HepG2 (cell line): ENCODE measurements around the gene UEVLD. TPM values are rescaled to one million over a fixed set of nuclear protein-coding genes. Genes with fewer than 3 reads are reported as not detected.

ENCODE experiments used
- ARNT ChIP-seq: fragments of 450-650 bp; IDR thresholded peaks from 2 replicates; pipeline ENCODE4 v1.6.1; 2017
- ARNT2 ChIP-seq: sonication (generic); formaldehyde crosslinking; IDR thresholded peaks from 2 replicates; pipeline ENCODE4 v1.8.0; 2022; ENCODE audit warnings: mild to moderate bottlenecking, low read depth, missing genetic modification reagents, moderate library complexity
- FOSL1 ChIP-seq: sonication (generic); formaldehyde crosslinking; IDR thresholded peaks from 2 replicates; pipeline ENCODE4 v1.9.0; 2021; ENCODE audit warnings: missing genetic modification reagents, borderline replicate concordance
- HNRNPK ChIP-seq: fragments of 200-400 bp; formaldehyde crosslinking; IDR thresholded peaks from 2 replicates; pipeline ENCODE4 v1.6.1; 2018; ENCODE audit warnings: low read length, low read depth, moderate library complexity, mild to moderate bottlenecking; ENCODE audit not compliant: poor library complexity, severe bottlenecking
- KLF13 ChIP-seq: sonication (generic); formaldehyde crosslinking; IDR thresholded peaks from 2 replicates; pipeline ENCODE4 v1.4.0; 2020; ENCODE audit warnings: mild to moderate bottlenecking, missing genetic modification reagents
- SRSF9 ChIP-seq: fragments of 200-400 bp; formaldehyde crosslinking; IDR thresholded peaks from 2 replicates; pipeline ENCODE4 v1.6.1; 2018; ENCODE audit warnings: borderline replicate concordance, mild to moderate bottlenecking, low read depth, low read length; ENCODE audit not compliant: insufficient read depth, poor library complexity, severe bottlenecking
- U2AF2 ChIP-seq: fragments of 200-400 bp; formaldehyde crosslinking; IDR thresholded peaks from 2 replicates; pipeline ENCODE4 v1.6.1; 2017; ENCODE audit warnings: low read depth, mild to moderate bottlenecking, low read length
- ZNF292 ChIP-seq: sonication (generic); formaldehyde crosslinking; IDR thresholded peaks from 2 replicates; pipeline ENCODE4 v1.8.1; 2022; ENCODE audit warnings: mild to moderate bottlenecking, low read depth, missing genetic modification reagents, borderline replicate concordance
- ZNF326 ChIP-seq: sonication (generic); formaldehyde crosslinking; IDR thresholded peaks from 2 replicates; pipeline ENCODE4 v1.4.0; 2020; ENCODE audit warnings: missing genetic modification reagents, borderline replicate concordance
- ZNF589 ChIP-seq: sonication (generic); formaldehyde crosslinking; conservative IDR thresholded peaks from 2 replicates; pipeline ENCODE4 v1.8.0; 2022; ENCODE audit warnings: mild to moderate bottlenecking, moderate library complexity, missing genetic modification reagents
- ZNF674 ChIP-seq: sonication (generic); formaldehyde crosslinking; IDR thresholded peaks from 2 replicates; pipeline ENCODE4 v1.5.0; 2020; ENCODE audit warnings: low read depth, mild to moderate bottlenecking, missing genetic modification reagents
- ZNF891 ChIP-seq: sonication (generic); formaldehyde crosslinking; IDR thresholded peaks from 2 replicates; pipeline ENCODE4 v1.5.0; 2020; ENCODE audit warnings: mild to moderate bottlenecking, missing genetic modification reagents
- polyA plus RNA-seq, 8 experiments: library from polyadenylated mRNA; depleted of rRNA in 3 of 8; stranded (reverse) in 7 of 8; unstranded in 1 of 8; fragments of >200 nt; fragmentation: Illumina TruSeq in 4 of 8; extraction: Trizol in 4 of 8; gene quantifications; 2 replicates each; pipeline versions ENCODE4 v1.2.1 to v1.2.3, GENCODE V29; 2011 to 2016; ENCODE audit warnings: low read depth in 4 of 8, missing spikeins in 1 of 8, mixed read lengths in 1 of 8; ENCODE audit not compliant: insufficient read depth in 1 of 8
- total RNA-seq, 5 experiments: library from RNA; depleted of rRNA; stranded (reverse); fragments of >200 nt; fragmentation: Illumina TruSeq; extraction: Trizol; gene quantifications; 2 replicates each; pipeline ENCODE4 v1.2.3, GENCODE V29; 2016; ENCODE audit warnings: low read depth in 1 of 5
- TF ChIP-seq, protein P1 (sequence below): sonication (generic); formaldehyde crosslinking; IDR thresholded peaks from 2 replicates; pipeline ENCODE4 v1.5.0; 2020; ENCODE audit warnings: mild to moderate bottlenecking, missing genetic modification reagents
- TF ChIP-seq, protein P2 (sequence below): sonication (generic); formaldehyde crosslinking; IDR thresholded peaks from 2 replicates; pipeline ENCODE4 v1.8.1; 2022; ENCODE audit warnings: mild to moderate bottlenecking, missing genetic modification reagents
- TF ChIP-seq, protein P3 (sequence below): sonication (generic); formaldehyde crosslinking; IDR thresholded peaks from 2 replicates; pipeline ENCODE4 v1.5.1; 2020; ENCODE audit warnings: missing genetic modification reagents, mild to moderate bottlenecking, borderline replicate concordance
- TF ChIP-seq, protein P4 (sequence below): sonication (generic); formaldehyde crosslinking; conservative IDR thresholded peaks from 2 replicates; pipeline ENCODE4 v1.8.0; 2022; ENCODE audit warnings: mild to moderate bottlenecking, moderate library complexity, missing genetic modification reagents
- TF ChIP-seq, protein P5 (sequence below): sonication (generic); formaldehyde crosslinking; IDR thresholded peaks from 2 replicates; pipeline ENCODE4 v1.8.1; 2023; ENCODE audit warnings: mild to moderate bottlenecking, moderate library complexity, missing genetic modification reagents

UEVLD gene
- total and polyA plus RNA-seq, 2 of the 13 experiments (the other 11 are each of a cell fraction or from before 2014, with no cell fraction given), result 5.7 to 13.7 TPM

DNA sequence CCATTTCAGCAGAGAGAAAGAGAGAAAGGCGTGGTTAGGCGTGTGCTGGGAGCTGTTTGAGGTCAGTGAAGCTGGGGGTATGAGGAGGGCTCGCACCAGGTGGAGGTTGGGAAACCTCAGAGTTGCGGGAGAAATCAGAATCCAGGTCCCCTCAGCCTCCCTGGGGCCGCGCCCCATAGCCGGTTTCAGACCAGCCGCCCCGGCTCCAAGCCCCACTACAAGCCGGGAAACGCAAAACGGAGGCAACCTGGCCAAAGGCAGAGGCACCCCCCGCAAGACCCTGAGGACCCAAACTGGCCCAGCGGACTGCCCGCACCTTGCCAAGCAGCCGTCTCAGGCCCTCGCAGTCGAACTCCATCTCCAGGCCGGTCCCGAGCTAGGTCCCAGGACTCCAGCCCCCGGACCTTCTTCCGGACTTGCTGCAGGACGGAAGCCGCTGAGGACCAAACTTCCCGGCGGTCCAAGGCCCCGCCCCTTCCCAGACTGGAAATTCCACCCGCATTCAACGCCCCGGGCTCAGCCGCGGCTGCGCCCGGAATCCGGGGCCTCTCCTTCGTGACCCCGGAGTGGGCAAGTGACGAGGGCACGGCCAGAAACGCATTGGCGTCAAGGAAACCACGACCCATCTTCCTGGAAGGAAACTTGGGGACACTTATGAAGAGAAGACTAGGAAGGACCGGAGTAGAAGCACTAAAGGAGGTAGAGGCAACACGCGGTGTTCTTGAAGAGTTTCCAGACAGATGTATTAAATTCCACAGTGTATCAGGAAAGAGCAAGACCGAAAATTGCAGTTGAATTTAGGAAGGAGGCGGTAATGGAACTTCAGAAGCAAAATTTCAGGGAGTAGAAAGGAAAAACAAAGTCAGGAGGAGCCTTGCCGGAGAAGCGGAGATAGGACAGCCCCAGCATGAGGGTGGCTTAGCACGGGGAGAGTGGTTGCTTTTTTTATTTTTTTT, at the start of gene UEVLD (continued):
- TF ChIP-seq, protein P1, sequence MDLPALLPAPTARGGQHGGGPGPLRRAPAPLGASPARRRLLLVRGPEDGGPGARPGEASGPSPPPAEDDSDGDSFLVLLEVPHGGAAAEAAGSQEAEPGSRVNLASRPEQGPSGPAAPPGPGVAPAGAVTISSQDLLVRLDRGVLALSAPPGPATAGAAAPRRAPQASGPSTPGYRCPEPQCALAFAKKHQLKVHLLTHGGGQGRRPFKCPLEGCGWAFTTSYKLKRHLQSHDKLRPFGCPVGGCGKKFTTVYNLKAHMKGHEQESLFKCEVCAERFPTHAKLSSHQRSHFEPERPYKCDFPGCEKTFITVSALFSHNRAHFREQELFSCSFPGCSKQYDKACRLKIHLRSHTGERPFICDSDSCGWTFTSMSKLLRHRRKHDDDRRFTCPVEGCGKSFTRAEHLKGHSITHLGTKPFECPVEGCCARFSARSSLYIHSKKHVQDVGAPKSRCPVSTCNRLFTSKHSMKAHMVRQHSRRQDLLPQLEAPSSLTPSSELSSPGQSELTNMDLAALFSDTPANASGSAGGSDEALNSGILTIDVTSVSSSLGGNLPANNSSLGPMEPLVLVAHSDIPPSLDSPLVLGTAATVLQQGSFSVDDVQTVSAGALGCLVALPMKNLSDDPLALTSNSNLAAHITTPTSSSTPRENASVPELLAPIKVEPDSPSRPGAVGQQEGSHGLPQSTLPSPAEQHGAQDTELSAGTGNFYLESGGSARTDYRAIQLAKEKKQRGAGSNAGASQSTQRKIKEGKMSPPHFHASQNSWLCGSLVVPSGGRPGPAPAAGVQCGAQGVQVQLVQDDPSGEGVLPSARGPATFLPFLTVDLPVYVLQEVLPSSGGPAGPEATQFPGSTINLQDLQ (CRISPR knock-in tag), result 0 out of 2 replicates have a peak, but pooled peaks have one; percentile 39
- TF ChIP-seq ZNF891 (CRISPR knock-in tag) (peak; percentile 62), ZNF674 (CRISPR knock-in tag) (no peak), ZNF292 (CRISPR knock-in tag) (no peak), HNRNPK (no peak), ZNF326 (CRISPR knock-in tag) (no peak), U2AF2 (0 out of 2 replicates have a peak, but pooled peaks have one; percentile 66), ZNF589 (no peak), ARNT2 (no peak; the same call in 1 of the 2 replicates), KLF13 (CRISPR knock-in tag) (no peak), SRSF9 (no peak), ARNT (no peak), FOSL1 (no peak)
- TF ChIP-seq, protein P2, sequence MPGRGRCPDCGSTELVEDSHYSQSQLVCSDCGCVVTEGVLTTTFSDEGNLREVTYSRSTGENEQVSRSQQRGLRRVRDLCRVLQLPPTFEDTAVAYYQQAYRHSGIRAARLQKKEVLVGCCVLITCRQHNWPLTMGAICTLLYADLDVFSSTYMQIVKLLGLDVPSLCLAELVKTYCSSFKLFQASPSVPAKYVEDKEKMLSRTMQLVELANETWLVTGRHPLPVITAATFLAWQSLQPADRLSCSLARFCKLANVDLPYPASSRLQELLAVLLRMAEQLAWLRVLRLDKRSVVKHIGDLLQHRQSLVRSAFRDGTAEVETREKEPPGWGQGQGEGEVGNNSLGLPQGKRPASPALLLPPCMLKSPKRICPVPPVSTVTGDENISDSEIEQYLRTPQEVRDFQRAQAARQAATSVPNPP (CRISPR knock-in tag), result no peak
- TF ChIP-seq, protein P3, sequence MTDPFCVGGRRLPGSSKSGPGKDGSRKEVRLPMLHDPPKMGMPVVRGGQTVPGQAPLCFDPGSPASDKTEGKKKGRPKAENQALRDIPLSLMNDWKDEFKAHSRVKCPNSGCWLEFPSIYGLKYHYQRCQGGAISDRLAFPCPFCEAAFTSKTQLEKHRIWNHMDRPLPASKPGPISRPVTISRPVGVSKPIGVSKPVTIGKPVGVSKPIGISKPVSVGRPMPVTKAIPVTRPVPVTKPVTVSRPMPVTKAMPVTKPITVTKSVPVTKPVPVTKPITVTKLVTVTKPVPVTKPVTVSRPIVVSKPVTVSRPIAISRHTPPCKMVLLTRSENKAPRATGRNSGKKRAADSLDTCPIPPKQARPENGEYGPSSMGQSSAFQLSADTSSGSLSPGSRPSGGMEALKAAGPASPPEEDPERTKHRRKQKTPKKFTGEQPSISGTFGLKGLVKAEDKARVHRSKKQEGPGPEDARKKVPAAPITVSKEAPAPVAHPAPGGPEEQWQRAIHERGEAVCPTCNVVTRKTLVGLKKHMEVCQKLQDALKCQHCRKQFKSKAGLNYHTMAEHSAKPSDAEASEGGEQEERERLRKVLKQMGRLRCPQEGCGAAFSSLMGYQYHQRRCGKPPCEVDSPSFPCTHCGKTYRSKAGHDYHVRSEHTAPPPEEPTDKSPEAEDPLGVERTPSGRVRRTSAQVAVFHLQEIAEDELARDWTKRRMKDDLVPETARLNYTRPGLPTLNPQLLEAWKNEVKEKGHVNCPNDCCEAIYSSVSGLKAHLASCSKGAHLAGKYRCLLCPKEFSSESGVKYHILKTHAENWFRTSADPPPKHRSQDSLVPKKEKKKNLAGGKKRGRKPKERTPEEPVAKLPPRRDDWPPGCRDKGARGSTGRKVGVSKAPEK (CRISPR knock-in tag), result no peak
- TF ChIP-seq, protein P4, sequence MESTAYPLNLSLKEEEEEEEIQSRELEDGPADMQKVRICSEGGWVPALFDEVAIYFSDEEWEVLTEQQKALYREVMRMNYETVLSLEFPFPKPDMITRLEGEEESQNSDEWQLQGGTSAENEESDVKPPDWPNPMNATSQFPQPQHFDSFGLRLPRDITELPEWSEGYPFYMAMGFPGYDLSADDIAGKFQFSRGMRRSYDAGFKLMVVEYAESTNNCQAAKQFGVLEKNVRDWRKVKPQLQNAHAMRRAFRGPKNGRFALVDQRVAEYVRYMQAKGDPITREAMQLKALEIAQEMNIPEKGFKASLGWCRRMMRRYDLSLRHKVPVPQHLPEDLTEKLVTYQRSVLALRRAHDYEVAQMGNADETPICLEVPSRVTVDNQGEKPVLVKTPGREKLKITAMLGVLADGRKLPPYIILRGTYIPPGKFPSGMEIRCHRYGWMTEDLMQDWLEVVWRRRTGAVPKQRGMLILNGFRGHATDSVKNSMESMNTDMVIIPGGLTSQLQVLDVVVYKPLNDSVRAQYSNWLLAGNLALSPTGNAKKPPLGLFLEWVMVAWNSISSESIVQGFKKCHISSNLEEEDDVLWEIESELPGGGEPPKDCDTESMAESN (CRISPR knock-in tag), result peak; percentile 60; the same call in 1 of the 2 replicates
- TF ChIP-seq, protein P5, sequence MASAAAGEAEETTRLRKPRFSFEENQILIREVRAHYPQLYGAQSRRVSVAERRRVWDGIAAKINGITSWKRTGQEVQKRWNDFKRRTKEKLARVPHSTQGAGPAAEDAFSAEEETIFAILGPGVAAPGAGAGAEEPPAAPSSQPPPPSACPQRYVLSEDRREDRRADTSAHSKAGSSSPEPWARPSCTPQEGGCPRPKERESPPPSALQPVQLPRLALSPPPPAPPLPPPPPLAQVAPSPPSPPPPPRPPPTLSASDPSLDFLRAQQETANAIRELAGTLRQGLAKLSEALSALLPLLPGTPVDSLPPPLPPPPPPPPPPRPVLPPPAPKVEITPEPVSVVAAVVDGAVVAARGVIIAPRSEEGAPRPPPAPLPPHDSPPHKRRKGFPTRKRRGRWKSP (CRISPR knock-in tag), result peak; percentile 63
